ENCODE results near the gene IL1RAPL1.

Gene IL1RAPL1

DNA sequence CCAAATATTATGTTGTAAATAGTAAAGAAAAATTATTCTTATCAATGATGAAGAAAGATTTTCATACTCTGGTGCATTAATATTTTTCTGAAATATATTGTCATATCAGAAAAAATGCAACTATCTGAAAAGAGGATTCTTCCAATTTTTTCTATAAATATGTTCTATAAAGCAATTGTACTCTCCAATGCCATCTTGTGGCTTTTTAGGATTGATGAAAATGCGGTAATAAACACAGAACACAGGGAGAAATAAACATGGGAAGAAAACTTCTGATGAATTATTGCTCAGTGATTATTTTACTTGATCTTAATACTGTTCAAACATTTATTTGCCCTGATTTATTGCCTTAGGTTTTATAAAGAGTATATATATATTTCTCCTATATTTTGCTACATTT is 215.4 kb downstream of the IL1RAPL1 start:
- no peak for DNase-seq

DNA sequence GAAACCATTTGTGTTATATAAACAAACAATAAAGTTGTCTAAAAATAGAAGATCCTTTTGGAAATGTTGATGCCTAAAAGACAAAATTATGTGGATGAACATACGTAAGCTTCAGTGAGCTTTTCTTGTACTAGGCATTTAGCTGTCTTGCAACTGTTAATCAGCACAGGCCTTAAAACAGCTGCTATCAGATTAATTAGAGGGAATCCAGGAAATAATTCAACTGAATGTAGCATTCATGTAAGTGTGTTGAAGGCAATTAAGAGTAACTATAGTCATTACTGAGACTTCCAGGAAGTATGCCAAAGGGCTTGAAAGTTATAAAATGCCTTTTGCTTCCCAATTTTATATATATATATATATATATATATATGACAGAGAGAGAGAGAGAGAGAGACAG is 248.7 kb downstream of the IL1RAPL1 start:
- no peak for DNase-seq

DNA sequence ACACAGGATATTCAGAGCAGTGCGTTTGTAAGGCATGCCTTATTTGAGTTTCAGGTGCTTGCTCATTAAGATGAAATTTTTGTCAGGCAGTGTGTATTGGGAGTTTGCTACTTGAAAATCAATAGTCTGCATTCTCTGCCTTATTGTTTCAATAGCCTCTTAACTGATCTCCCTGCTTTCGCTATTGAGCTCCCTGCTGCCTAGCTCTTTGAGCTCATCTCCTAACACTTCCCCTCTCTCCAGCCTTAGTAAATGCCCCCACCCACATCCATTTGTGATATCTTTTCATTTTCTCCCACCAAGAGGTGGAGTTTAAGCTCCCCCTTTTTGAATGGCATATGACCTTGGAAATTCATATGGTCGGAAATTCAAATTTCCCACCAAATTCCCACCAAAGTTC is 256.6 kb downstream of the IL1RAPL1 start:
- DNase-seq = no peak

DNA sequence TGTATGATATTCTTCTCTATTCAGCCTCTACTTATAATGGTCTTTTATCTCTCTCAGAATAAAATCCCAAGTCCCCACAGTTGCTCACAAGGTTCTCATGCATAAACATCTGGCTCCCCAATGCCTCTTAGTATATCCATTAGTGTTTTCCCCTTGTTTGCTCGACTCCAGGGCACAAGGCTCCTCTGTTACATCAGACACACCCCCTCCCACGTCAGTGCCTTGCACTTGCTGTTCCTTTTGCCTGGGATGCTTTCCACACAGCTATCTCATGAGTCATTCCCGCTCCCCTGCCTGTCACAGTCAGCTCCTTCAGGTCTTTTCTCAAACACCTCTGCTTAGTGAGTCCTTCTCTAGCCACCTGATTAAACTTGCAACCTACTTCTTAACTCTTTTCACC is 260.2 kb downstream of the IL1RAPL1 start:
- no peak for DNase-seq

DNA sequence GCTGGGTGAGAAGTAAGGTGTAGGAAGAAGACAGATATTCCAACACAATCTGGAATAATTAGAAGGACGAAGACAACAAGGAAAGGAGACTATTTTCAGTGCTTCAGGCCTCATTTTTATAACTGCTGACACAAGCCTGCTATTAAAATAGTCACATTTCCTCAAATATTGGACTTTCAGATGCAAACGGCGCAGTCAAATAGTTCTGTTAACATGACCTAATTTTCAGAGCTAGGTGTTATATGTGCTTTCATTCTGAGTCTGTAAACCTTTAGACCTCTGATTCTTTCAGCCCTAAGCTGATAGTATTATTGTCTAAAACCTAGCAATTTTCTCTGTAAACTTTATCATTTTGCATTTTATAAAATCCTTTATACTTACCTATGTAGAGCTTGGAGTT is 261.5 kb downstream of the IL1RAPL1 start:
- DNase-seq = no peak

DNA sequence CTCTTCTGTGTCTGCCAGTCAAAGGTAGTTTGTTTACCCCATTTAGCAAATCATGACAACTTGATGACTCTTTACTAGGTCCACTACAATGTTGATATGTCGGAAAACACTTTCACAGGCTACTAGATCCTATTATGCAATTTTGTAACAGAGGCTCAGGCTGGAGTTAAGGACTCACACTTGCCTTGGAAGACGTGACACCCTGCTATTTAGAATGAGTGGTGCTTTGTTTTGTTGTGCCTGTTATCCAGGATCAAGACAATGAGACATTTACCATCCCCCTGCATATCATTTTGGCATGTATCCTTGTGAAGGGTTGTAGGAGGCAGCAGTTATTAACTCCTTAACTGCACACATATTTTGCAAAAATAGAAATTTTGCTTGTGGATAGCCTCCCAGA is 263.7 kb downstream of the IL1RAPL1 start:
- no peak for DNase-seq

DNA sequence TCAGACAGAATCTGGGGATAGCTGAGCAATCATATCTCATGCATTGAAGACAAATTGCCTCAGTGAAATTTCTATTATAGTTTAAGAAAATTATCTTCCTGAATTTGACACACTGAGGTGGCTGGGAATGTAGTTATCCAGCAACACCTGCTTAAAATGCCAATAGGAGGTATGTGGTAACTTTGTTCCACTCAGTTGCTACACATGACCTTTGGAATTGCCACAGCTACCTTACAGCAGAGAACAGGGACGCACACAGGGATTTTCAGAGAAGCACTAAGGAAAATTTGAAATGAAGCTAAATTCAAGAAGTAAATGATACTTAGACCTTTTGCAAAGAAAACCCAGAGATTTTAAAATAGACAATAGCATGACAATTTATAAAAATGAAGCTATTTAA is 264.6 kb downstream of the IL1RAPL1 start:
- DNase-seq = no peak

DNA sequence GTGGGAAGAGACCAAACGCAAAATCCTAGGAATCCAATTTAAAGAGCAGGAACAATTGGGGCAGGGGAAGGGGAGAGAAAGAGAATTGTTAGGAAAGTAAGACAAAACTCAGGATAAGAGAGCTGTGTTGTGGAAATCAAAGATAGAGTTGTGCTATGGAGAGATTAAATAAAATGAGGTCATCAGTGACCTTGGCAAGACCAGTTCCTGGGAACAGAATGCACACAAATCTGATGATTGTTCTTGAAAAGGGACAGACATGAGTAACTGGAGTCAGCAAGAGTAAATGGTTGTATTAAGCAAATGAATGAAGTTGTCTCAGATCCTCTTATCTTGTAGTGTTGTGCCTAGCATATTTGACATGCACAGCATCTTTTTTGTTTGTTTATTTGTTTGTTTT is 267.4 kb downstream of the IL1RAPL1 start:
- DNase-seq = no peak

DNA sequence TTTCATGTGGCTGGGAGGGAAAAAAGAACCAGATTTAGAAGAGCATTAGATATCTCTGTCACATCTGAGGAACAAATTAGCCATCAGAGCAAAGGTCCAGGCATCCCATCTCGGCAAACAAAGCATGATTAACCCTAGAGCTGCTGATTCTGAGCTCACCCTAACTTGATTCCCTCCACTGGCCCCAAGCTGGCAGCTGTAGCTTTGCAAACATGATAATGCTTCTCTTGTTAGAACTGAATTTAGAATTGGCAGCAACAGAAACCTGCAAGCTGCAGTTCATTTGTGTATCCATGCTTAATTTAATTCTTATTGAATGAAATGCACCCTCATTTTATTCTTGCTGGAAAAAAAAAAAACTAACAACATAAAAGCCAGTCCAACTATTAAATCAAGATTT is 289.2 kb downstream of the IL1RAPL1 start:
- no peak for DNase-seq

DNA sequence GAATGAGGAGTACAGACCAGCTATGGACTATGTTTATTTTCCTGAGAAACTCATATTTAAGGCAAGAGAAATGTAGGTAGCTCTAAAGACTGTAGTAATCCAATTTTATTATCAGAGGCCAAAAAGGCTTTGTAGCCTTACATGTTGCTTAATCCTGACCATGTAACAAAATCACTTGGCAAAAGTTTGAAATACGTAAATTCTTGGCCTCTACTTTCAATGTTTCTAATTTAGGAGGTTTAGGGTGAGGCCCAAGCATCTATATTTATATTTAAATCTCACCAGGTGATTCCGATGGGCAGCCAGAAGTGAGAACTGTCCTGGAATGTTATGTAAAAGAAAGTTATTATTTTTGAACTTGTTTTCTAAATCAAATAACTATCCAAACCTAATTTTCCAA is 289.7 kb downstream of the IL1RAPL1 start:
- DNase-seq = no peak

DNA sequence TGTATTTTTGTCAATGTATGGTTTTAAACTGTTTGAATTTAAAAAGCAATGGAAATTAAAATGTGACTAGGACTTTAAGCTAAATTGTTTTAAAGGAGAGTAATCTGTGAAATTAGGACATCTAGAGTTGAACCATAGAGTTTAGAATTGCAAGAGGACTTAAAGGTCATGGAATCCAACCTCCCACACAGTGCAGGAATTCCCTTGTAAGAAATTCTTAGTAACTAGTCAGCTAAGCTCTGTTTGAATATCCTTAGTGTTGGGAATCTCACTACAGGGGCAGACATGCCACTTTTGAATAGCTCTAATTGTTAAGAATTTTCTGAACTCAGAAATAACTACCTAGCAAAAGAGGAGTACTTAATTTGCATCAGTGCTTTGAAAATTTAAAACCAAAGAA is 292.9 kb downstream of the IL1RAPL1 start:
- no peak for DNase-seq

DNA sequence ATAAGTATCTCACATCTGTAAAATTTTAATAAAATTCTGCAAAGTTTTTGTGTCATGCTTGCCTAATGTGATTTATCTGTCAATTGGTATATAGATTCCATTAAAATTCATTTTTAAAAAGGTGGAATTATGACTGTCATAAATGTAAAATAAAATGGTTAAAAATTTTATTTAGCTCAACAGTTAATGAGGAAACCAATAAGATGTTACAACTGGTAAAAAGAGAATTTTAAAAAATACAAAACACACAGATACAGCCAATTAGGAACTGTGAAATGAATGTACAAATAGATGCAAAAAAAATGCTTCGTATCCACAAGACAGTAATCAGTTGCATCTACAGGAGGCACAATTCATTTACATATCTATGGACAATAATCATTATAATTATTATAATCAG is 297.6 kb downstream of the IL1RAPL1 start:
- DNase-seq = no peak

DNA sequence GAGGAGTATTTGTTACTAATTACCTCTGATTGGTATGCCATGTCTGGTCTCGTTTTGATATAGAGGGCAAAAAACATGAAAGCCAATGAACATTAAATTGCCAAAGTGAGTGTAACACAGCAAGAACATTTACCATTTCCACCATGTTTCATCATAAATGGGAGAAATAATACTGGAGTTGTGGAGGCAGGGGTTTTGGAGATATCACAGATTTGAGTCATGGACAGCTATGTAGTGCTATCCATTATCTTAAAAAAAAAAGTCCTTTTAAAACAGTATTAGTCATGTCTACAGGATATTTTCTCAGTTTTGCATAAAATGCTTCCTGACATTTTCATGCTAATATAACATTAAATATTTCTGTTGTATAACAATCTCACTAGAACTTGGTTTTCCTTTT is 301.2 kb downstream of the IL1RAPL1 start:
- DNase-seq = no peak

DNA sequence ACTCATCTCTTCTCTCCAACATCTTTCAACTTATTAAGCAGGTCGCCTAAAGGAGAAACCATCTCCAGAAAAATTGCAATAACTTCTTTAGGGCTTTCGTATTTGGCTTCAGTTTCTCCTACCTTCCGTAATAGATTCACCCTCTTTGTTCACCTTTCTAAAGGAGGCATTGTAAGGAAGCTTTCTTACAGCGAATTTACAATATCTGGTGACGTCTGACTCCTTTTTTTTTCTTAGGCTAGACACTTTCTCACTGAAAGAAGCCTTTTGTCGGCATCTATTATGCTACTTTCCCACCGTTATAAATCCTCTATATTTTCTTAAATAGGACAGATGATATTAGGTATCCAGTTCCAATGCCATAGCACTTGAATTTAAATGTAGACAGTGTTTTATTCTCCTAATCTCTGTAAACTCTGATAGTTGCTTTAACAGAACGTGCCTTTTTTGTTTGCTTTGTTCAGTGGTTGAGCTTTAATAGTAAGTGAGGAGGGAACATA is 302.4 kb downstream of the IL1RAPL1 start:
- DNase-seq = no peak

DNA sequence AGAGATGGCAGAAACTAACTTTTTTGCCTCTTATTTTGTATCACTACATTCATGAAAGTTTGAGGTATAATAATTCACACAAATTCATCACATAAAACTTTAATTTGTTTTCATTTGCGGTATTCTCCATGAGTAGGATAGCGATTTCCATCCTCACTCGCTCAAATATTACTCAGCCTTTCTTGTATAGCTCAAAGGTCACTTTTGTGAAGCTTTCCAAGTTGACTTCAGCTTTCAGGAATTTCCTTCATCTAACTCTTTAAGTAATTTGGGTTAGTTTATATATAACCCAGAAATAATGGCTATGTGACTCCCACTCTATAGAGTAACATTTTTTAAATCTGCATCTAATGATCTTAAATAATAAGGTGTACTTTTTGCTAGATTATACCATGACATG is 314.4 kb downstream of the IL1RAPL1 start:
- no peak for DNase-seq

DNA sequence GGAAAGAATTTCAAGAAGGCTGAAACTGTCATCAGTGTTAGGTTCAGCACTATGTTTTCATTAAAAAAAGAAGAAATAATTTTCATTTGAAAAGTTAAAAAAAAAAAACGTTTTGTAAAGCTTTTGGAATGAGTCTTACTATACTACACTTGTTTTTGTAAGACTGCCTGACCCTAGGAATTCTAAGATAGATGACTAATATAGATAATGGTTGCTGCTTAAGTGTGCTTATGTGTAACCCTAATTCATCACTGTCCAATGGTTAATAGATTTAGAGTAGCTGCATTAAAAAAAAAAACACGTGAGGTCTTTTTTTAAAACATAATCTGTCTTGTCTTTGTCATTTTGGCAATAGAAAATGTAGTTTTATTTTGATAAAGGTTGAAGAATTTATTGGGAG is 323.2 kb downstream of the IL1RAPL1 start:
- no peak for DNase-seq

DNA sequence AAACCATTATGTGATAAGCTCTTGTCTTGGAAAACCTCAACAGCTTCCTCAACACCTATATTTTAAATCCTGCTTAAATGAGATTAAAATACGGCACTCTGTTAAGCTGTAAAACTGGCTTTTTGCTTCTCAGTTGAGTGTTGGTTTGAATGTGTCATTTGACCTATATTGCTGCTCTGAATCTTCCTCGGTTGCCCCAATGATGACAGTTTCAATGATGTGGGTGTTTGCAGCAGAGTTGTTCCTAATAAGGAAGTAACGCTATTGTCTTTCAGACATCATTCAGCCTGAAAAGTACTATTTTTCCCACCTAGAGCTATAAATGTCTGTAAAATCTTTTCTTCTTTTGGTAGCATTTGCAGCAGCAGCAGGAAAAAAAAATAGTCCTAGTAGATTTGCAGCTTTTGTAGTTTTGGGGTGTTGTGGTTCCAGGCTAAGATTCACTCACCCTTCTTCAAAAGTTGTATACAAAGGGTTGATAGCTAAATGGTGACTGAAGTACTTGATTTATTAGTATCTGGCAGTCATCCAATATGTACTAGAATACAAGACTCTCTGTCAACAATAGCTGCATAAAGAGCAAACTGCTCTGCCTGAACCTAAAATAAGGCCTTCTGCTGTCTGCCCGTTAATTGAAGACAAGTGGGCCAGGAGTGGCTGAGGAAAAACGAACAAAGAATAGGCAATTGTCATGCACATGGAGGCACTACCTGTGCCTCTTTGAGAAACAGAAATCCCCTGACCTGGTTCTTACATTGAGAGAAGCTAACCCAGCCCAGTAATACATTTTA is 333.1 kb downstream of the IL1RAPL1 start:
- DNase-seq = no peak

DNA sequence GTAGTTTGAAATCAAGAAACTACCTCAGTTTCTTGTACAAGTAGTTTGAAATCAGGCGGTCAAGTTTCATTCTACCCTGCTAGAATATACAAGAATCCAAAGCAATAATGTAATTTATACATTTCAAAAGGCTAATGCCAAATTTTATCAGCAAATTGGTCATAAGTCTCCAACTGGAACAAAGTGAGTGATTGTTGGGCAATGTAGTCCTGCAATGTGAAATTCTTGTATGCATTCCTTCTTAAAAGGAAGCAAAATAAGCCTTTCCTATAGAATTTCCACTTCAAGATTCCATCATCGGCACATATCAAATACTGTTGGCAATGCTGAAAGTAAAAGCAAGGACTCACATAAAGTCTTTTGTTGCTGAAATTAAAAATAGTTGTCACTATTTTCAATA is 334.9 kb downstream of the IL1RAPL1 start:
- no peak for DNase-seq

DNA sequence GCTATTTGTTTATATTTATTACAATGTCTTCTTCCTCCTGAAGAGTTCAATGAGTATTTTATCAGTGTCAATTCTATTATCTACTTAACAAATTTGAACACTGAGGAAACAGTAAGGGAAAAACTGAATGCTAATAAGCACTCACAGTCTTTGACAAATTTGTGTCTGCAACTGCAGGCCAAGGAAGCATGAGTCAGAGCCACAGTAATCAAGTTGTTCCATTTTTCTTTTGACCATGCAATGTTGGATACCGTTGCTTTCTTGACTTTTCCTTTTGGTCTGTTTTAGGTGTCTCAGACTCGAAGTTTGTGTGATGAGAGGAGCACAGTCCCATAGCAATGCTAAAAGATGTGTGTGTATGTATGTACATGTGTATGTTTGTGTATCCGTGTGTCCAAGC is 359.6 kb downstream of the IL1RAPL1 start:
- DNase-seq = no peak

DNA sequence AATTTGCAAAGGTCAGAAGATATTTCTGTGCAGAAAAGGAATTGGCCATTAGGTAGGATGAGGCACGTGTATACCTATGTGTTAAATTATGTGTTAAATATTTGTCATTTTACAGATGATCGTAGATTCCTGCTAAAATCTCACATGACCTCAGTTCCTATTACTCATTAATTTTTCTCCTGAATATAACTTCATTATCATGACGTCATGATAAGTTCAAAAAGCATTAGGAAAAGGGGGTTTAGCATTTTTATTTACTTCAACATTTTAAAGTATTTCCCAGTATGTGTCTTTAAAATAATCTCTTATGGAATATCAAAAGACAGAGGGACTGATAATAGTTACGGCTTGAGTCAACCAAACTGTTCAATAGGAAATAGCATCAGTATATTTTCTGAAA is 372.8 kb downstream of the IL1RAPL1 start:
- DNase-seq = no peak

DNA sequence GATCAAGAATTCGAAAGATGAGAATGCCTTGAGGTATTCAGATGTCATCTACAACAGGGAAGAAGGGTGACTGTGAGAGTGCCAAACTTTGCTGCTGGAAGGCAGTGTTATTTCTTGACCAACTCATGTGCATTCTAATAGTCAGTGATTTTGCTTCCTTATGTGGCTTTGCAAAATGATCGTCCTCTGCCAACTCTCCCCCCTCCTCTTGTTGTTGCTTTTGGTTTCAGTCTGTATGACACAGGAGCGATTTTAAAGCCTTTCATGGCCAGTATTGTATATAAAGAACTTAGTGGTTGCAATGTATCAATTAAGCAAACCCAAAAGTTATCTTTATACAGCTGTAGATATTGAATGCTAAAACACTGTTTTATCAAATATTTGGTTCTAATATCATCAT is 379.1 kb downstream of the IL1RAPL1 start:
- no peak for DNase-seq

DNA sequence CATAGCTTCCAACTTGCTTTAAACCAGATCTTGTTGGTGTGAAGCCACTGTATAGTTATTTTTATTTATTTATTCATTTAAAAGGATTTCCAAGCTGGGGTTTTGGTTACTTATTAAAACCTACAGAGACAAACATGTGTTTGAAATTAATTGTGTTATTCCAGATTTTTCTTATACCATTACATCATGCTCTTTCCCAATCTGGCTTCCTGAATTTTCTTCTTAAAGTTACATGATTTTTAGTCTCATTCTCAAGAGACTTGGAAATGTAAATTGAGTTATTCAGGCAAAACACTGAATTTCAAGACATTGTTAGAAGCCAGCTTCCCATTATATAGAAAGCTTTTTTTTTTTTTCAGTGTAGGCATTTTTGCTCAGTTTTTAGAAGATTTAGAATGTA is 381.9 kb downstream of the IL1RAPL1 start:
- DNase-seq = no peak

DNA sequence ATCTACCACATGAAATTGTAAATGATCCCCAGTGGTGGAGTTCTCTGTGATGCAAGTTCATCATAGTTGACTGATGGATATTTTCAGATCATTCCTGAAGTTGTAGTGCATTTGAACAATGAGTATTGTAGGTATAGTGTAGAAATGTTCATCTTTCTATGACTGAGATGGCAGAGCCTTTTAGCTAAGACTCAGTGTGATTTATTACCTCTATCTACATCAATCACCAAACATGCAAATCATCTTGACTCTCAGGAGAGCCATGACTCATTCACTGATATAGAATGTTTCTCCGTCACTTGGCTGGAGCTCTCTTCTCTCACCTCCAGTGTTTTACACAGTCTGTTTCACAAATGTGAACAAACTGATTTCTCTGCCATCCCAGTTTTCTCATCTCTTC is 392.6 kb downstream of the IL1RAPL1 start:
- DNase-seq = no peak

DNA sequence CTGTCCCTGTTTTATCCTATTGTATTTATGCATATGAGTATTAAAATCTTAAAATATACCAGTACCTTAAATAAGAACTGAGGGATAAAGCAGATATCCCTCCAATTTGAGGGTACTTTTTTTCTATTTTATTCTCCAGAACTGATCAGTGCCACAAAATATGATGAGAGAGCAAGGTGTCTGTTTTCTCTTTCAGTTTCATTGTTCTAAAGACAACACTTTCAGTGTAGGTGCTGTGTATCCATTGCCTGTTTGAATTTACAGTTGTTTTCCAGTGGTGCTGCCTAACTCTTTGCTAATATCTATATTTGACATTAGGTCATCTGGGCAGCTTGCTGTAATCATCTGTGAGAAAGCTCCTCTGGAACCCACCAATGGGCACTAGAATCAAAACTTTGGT is 394.7 kb downstream of the IL1RAPL1 start:
- DNase-seq = no peak

DNA sequence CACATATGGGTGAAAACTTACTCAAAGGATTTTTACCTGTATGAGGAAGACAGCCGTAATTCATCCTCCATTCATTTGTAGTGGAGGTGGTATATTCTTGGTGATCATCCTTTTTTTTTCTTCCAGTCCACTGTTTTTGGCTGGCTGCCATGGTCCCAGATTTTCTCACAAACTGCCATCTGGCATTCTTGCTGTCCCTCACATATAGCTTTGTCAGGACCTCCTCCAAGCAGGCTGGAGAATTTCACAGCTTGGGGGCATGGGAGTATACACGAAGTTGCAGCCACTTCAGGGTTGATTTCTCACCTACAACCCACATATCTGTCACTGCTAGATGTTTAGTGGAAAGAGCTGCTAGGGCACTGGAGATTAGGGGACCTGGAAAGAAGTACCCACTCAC is 401.0 kb downstream of the IL1RAPL1 start:
- no peak for DNase-seq
